Measurements from ENCODE around the gene TAMM41. TPM values are rescaled to one million over a fixed set of nuclear protein-coding genes. Genes with fewer than 3 reads are reported as not detected.
"Not testable (repeated sequence)": the region's sequence is repeated elsewhere in the genome, so short reads cannot be mapped to it uniquely, and the experiment has no call there.

TAMM41 gene
- total RNA-seq, 1 experiment from 2014 or later, result 7.1 TPM

DNA sequence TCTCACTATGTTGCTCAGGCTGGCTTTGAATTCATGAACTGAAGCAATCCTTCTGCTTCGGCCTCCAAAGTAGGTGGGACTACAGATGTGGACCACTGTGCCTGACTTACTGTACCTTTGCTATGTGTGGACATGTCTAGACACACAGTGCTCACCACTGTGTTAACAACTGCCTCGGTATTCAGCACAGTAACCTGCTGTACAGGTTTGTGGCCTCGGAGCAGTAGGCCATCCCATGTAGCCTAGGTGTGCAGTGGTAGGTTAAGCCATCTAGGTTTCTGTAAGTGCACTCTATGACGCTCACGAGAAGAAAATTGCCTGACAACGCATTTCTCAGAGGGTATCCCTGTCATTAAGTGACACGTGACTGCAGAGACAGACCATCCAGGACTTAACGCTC is 70.3 kb downstream of the TAMM41 start:
- in situ Hi-C loops (cut with HindIII; ENCODE audit: low pct_unique_long_range_greater_than_20kb, low sequenced_read_pairs), result no loop called here
- no peak for DNase-seq (ENCODE audit: low read depth, low spot score)

DNA sequence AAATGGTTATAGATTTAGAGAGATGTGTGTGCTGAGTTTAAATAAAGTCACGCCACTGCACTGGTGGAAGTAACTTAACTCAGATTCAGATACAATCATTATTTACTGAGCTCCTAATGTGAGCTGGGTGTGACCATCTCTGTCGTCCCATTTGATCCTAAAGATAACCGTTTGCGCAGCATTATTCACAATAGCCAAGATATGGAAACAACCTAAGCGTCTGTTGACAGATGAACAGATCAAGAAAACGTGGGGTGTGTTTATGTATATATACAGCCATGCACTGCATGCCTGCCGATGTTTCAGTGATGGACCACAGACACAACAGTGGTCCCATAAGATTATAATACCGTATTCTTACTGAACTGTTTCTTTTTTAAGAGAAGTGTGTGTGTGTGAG is 71.2 kb downstream of the TAMM41 start:
- DNase-seq (ENCODE audit: low read depth, low spot score), result no peak
- in situ Hi-C loops (cut with HindIII; ENCODE audit: low pct_unique_long_range_greater_than_20kb, low sequenced_read_pairs), result no loop called here

DNA sequence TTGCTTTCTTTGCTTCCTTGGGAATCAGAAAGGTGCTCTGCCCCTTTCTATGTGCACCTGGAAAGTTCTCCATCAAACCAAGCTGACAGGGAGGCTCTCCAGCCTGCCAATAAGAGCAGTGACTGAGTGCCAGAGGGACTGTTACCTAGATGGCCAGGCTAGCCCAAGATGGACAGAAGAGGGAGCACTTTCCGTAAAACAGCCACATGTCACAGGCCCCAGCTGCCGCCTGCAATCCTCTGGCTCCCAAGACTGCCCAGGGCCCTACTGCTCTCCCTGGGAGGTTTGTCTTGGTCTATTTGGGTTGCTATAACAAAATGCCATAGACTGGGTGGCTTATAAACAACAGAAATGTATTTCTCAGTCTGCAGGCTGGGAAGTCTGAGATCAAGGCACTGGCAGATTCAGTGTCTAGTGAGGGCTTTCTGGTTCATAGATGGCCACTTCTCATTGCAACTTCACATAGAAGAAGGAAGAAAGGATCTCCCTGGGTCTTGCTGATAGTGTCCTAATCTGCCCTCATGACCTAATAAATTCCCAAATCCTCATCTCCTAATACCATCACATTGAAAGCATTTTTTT is 72.3 kb downstream of the TAMM41 start:
- DNase-seq (ENCODE audit: low read depth, low spot score), result peak; percentile 78
- in situ Hi-C loops (cut with HindIII; ENCODE audit: low pct_unique_long_range_greater_than_20kb, low sequenced_read_pairs), result no loop called here

- in situ Hi-C loops (cut with HindIII; ENCODE audit: low pct_unique_long_range_greater_than_20kb, low sequenced_read_pairs); DNase-seq (ENCODE audit: low read depth, low spot score): not testable (repeated sequence)
Measured at GRCh38 chr3:11771931-11772330, 74.8 kb downstream of the TAMM41 start.

- DNase-seq (ENCODE audit: low read depth, low spot score), result peak; percentile 71
- in situ Hi-C loops (cut with HindIII; ENCODE audit: low pct_unique_long_range_greater_than_20kb, low sequenced_read_pairs), result no loop called here
Measured at GRCh38 chr3:11770477-11771391, 76.0 kb downstream of the TAMM41 start.

GRCh38 chr3:11769704-11770476 is 76.8 kb downstream of the TAMM41 start:
- DNase-seq (ENCODE audit: low read depth, low spot score), result no peak
- in situ Hi-C loops (cut with HindIII; ENCODE audit: low pct_unique_long_range_greater_than_20kb, low sequenced_read_pairs), result no loop called here

GRCh38 chr3:11768604-11769003 is 78.1 kb downstream of the TAMM41 start:
- DNase-seq (ENCODE audit: low read depth, low spot score), result no peak
- in situ Hi-C loops (cut with HindIII; ENCODE audit: low pct_unique_long_range_greater_than_20kb, low sequenced_read_pairs), result no loop called here

GRCh38 chr3:11764931-11765363 is 81.7 kb downstream of the TAMM41 start:
- in situ Hi-C loops (cut with HindIII; ENCODE audit: low pct_unique_long_range_greater_than_20kb, low sequenced_read_pairs), result no loop called here
- DNase-seq (ENCODE audit: low read depth, low spot score), result peak; percentile 69

- DNase-seq (ENCODE audit: low read depth, low spot score), result no peak
- in situ Hi-C loops (cut with HindIII; ENCODE audit: low pct_unique_long_range_greater_than_20kb, low sequenced_read_pairs), result no loop called here
Measured at GRCh38 chr3:11759996-11760395, 86.7 kb downstream of the TAMM41 start.

DNA sequence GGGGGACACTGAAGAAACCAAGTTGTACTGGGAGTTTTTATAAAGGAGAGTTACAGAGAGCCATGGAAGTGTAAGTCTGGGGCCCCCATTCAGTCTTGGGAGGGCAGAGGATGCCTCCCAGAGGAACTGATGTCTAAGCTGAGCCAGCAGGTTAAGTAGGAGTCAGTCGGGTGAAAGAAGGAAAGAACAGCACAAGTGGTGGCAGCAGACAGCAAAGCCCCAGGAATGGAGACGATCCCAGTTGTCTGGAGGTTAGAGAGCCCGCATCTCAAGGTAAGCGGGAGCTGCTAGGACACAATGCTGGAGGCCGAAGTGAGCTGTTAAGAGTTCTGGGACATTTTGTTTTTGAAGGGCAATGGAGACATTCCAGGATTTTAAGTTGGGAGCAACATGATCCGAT is 88.8 kb downstream of the TAMM41 start:
- in situ Hi-C loops (cut with HindIII; ENCODE audit: low pct_unique_long_range_greater_than_20kb, low sequenced_read_pairs), result no loop called here

GRCh38 chr3:11757441-11757875 is 89.2 kb downstream of the TAMM41 start:
- no peak for DNase-seq (ENCODE audit: low read depth, low spot score)
- in situ Hi-C loops (cut with HindIII; ENCODE audit: low pct_unique_long_range_greater_than_20kb, low sequenced_read_pairs), result no loop called here

More for the DNA sequence above, 88.8 kb downstream of the TAMM41 start:
- DNase-seq (ENCODE audit: low read depth, low spot score), result no peak

DNA sequence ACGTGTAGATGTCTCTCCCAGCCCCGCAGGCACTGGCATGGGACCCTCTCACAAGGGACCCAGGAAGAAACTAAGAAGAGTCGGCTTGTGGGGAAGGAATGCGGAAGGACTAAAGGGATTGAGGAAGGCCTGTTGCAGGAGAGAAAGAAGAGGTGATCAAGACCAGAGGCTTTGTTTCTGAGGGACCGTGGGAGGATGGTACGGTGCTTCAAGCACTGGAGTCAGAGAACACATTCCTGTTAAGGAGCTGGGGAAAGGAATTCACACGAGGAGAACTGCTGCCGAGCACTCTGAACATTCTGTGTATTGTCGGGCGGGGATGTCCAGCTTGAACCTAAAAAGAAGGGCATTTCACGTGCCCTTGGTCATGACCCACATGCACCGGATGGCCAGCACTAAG is 91.4 kb downstream of the TAMM41 start:
- no peak for DNase-seq (ENCODE audit: low read depth, low spot score)

DNA sequence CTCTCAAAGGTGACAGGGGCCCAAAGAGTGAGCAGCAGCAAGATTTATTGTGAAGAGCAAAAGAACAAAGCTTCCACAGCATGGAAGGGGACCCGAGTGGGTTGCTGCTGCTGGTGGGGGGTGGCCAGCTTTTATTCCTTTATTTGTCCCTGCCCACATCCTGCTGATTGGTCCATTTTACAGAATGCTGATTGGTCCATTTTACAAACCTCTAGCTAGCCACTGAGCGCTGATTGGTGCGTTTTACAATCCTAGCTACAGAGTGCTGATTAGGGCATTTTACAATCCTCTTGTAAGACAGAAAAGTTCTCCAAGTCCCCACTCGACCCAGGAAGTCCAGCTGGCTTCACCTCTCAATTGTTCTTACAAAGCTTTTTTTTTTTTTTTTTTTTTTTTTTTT is 94.4 kb downstream of the TAMM41 start:
- in situ Hi-C loops (cut with HindIII; ENCODE audit: low pct_unique_long_range_greater_than_20kb, low sequenced_read_pairs); DNase-seq (ENCODE audit: low read depth, low spot score): not testable (repeated sequence)

More for the DNA sequence above, 91.4 kb downstream of the TAMM41 start:
- in situ Hi-C loops (cut with HindIII; ENCODE audit: low pct_unique_long_range_greater_than_20kb, low sequenced_read_pairs), result no loop called here

- DNase-seq (ENCODE audit: low read depth, low spot score); in situ Hi-C loops (cut with HindIII; ENCODE audit: low pct_unique_long_range_greater_than_20kb, low sequenced_read_pairs): not testable (repeated sequence)
Measured at GRCh38 chr3:11748306-11748705, 98.4 kb downstream of the TAMM41 start.

Small RNA genes lying within 50 kb of the gene (small RNA-seq; reads per million reads assigned to genes)
- 0 reads per million in 2 experiments for gene CYCSP12

Other genes with a start within 250 kb of the TAMM41 start
- gene VGLL4, start 203.0 kb downstream of the TAMM41 start, total RNA-seq (2014; rRNA removed; shearing (Covaris generic)), result 90.5 and 104 TPM in 2 replicates
- not detected in 2 replicates for gene SYN2, start 157.5 kb upstream of the TAMM41 start, total RNA-seq (2014; rRNA removed; shearing (Covaris generic))